Endothelial cell (in vitro differentiated cells): ENCODE measurements around the gene TCAF1. TPM values are rescaled to one million over a fixed set of nuclear protein-coding genes. Genes with fewer than 3 reads are reported as not detected.

Experiments
- DNase-seq: peaks from one replicate; pipeline ENCODE4 v3.0.0; 2021; ENCODE audit warnings: low spot score
- H3K27ac Mint-ChIP-seq: one replicate; pipeline ENCODE4 v1.8.0; 2021; ENCODE audit warnings: mixed read lengths, inconsistent platforms; ENCODE audit not compliant: unreplicated experiment
- H3K27me3 Mint-ChIP-seq: one replicate; pipeline ENCODE4 v1.8.0; 2021; ENCODE audit warnings: mild to moderate bottlenecking, moderate library complexity, mixed read lengths, inconsistent platforms; ENCODE audit not compliant: unreplicated experiment
- H3K36me3 Mint-ChIP-seq: one replicate; pipeline ENCODE4 v1.8.0; 2021; ENCODE audit warnings: mild to moderate bottlenecking, low read depth, mixed read lengths, inconsistent platforms; ENCODE audit not compliant: unreplicated experiment
- H3K4me1 Mint-ChIP-seq: one replicate; pipeline ENCODE4 v1.8.0; 2021; ENCODE audit warnings: mild to moderate bottlenecking, mixed read lengths, inconsistent platforms; ENCODE audit not compliant: unreplicated experiment
- H3K4me3 Mint-ChIP-seq: one replicate; pipeline ENCODE4 v1.8.0; 2021; ENCODE audit warnings: mild to moderate bottlenecking, mixed read lengths, inconsistent platforms; ENCODE audit not compliant: unreplicated experiment
- H3K9me3 Mint-ChIP-seq: one replicate; pipeline ENCODE4 v1.8.0; 2021; ENCODE audit warnings: mixed read lengths, inconsistent platforms; ENCODE audit not compliant: unreplicated experiment
- CTCF ChIP-seq: fragments of 200-600 bp; sonication (generic); IDR thresholded peaks from one replicate; pipeline ENCODE4 v1.5.0; 2021; ENCODE audit warnings: antibody characterized with exemption; ENCODE audit not compliant: unreplicated experiment
- total RNA-seq: library from RNA; stranded (reverse); fragmentation: NEBNext Ultra II Directional; extraction: Animal tissue kit (Norgen Biotek cat#: 25700); gene quantifications from one replicate; pipeline ENCODE4 v1.2.1, GENCODE V29; 2021; ENCODE audit not compliant: unreplicated experiment

The TCAF1 gene
- total RNA-seq, 1 donor from 2014 or later: 79.7 TPM

GRCh38 chr7:143909863-143910262 lies 7.9 kb upstream of the TCAF1 start:
- no peak overlapping the region for H3K4me3 Mint-ChIP-seq
- H3K9me3 Mint-ChIP-seq: no peaks in the 10 kb centered on the region
- no peak for DNase-seq
- no peak overlapping the region for H3K27ac Mint-ChIP-seq
- H3K4me1 Mint-ChIP-seq: peaks cover 6% of the 10 kb centered on the region
- H3K36me3 Mint-ChIP-seq: no peaks in the 10 kb centered on the region
- H3K27me3 Mint-ChIP-seq: peaks cover 5% of the 10 kb centered on the region
- TF ChIP-seq CTCF: no peak

GRCh38 chr7:143908120-143908519 lies 6.1 kb upstream of the TCAF1 start:
- H3K27me3 Mint-ChIP-seq: peaks cover 5% of the 10 kb centered on the region
- H3K27ac Mint-ChIP-seq: no peak overlapping the region
- no peak overlapping the region for H3K4me3 Mint-ChIP-seq
- H3K9me3 Mint-ChIP-seq: no peaks in the 10 kb centered on the region
- TF ChIP-seq CTCF: no peak
- no peaks in the 10 kb centered on the region for H3K36me3 Mint-ChIP-seq
- H3K4me1 Mint-ChIP-seq: peaks cover 6% of the 10 kb centered on the region
- DNase-seq: no peak

GRCh38 chr7:143906895-143907294 lies 4.9 kb upstream of the TCAF1 start:
- Mint-ChIP-seq H3K4me3 (no peak overlapping the region), H3K27ac (no peak overlapping the region)
- DNase-seq: no peak

GRCh38 chr7:143906151-143906550 lies 4.2 kb upstream of the TCAF1 start:
- peaks cover 7% of the 10 kb centered on the region for H3K27me3 Mint-ChIP-seq
- peaks cover 6% of the 10 kb centered on the region for H3K4me1 Mint-ChIP-seq
- no peaks in the 10 kb centered on the region for H3K36me3 Mint-ChIP-seq
- no peak overlapping the region for H3K27ac Mint-ChIP-seq
- DNase-seq: no peak
- TF ChIP-seq CTCF: no peak
- no peak overlapping the region for H3K4me3 Mint-ChIP-seq
- no peaks in the 10 kb centered on the region for H3K9me3 Mint-ChIP-seq

More at GRCh38 chr7:143906895-143907294, 4.9 kb upstream of the TCAF1 start:
- no peaks in the 10 kb centered on the region for H3K36me3 Mint-ChIP-seq
- no peaks in the 10 kb centered on the region for H3K9me3 Mint-ChIP-seq
- peaks cover 5% of the 10 kb centered on the region for H3K27me3 Mint-ChIP-seq
- peaks cover 6% of the 10 kb centered on the region for H3K4me1 Mint-ChIP-seq
- TF ChIP-seq CTCF: no peak

- no peak overlapping the region for H3K4me3 Mint-ChIP-seq
- no peaks in the 10 kb centered on the region for H3K36me3 Mint-ChIP-seq
- no peaks in the 10 kb centered on the region for H3K9me3 Mint-ChIP-seq
- peaks cover 13% of the 10 kb centered on the region for H3K4me1 Mint-ChIP-seq
- DNase-seq: no peak
- H3K27me3 Mint-ChIP-seq: peaks cover 10% of the 10 kb centered on the region
- TF ChIP-seq CTCF: no peak
- no peak overlapping the region for H3K27ac Mint-ChIP-seq
Observed at GRCh38 chr7:143905509-143905908, 3.5 kb upstream of the TCAF1 start.
